Stimulated activated naive B cell treated with anti-CD40 and anti-IgM and Interleukin-4, amounts not matched to agents 10 μg/mL and 1 μg/mL and 100 μg/mL, for 72 hours (primary cell): ENCODE data around the gene OTUB1.

Experiments used
- ATAC-seq, 2 donors: fragments of 150-1000 bp; cut with Tn5 transposase; replicated peaks; 2 replicates each; pipeline ENCODE4 v1.10.0; 2021; ENCODE audit warnings: moderate library complexity in 1 of 2
- DNase-seq: peaks from one replicate; pipeline ENCODE4 v3.0.0; 2021
- H3K27ac Mint-ChIP-seq: one replicate; pipeline ENCODE4 v1.8.0; 2022; ENCODE audit warnings: mild to moderate bottlenecking, mixed read lengths
- H3K27me3 Mint-ChIP-seq, 2 donors: one replicate each; pipeline ENCODE4 v1.8.0; 2022; ENCODE audit warnings: mixed read lengths in 2 of 2
- H3K36me3 Mint-ChIP-seq, 2 donors: one replicate each; pipeline ENCODE4 v1.8.0; 2022; ENCODE audit warnings: mixed read lengths in 2 of 2, mild to moderate bottlenecking in 1 of 2
- H3K4me1 Mint-ChIP-seq, 2 donors: one replicate each; pipeline ENCODE4 v1.8.0; 2022; ENCODE audit warnings: mixed read lengths in 2 of 2, mild to moderate bottlenecking in 1 of 2
- H3K4me3 Mint-ChIP-seq, 2 donors: one replicate each; pipeline ENCODE4 v1.8.0; 2022; ENCODE audit warnings: mild to moderate bottlenecking in 2 of 2, mixed read lengths in 2 of 2, moderate library complexity in 1 of 2
- H3K9me3 Mint-ChIP-seq, 2 donors: one replicate each; pipeline ENCODE4 v1.8.0; 2022; ENCODE audit warnings: mixed read lengths in 2 of 2, mild to moderate bottlenecking in 1 of 2

The OTUB1 gene

GRCh38 chr11:64034411-64034811, 48.2 kb downstream of the OTUB1 start:
- Mint-ChIP-seq H3K27ac (peak overlapping the region; percentile 2), H3K4me1 (peaks cover 11 to 15% of the 10 kb centered on the region in 2 donors), H3K4me3 (peak overlapping the region in 1 of 2 donors; percentile 81), H3K36me3 (peaks cover 4 to 5% of the 10 kb centered on the region in 2 donors), H3K27me3 (peaks cover 54 to 60% of the 10 kb centered on the region in 2 donors), H3K9me3 (no peaks in the 10 kb centered on the region)
- DNase-seq: no peak
- no peak for ATAC-seq

- no peak for ATAC-seq
- peaks cover 0 to 2% of the 10 kb centered on the region in 2 donors for H3K9me3 Mint-ChIP-seq
- H3K27ac Mint-ChIP-seq: peak overlapping the region; percentile 65
- H3K4me1 Mint-ChIP-seq: peaks cover 11 to 15% of the 10 kb centered on the region in 2 donors
- H3K4me3 Mint-ChIP-seq: peak overlapping the region; percentile 71 to 81
- H3K36me3 Mint-ChIP-seq: peaks cover 4 to 5% of the 10 kb centered on the region in 2 donors
- H3K27me3 Mint-ChIP-seq: peaks cover 52 to 58% of the 10 kb centered on the region in 2 donors
- DNase-seq: no peak
These were observed 48.9 kb downstream of the OTUB1 start for GRCh38 chr11:64035081-64035524.

- Mint-ChIP-seq H3K9me3 (peaks cover 0 to 2% of the 10 kb centered on the region in 2 donors), H3K27me3 (peaks cover 52 to 58% of the 10 kb centered on the region in 2 donors), H3K4me1 (peaks cover 11 to 15% of the 10 kb centered on the region in 2 donors), H3K36me3 (peaks cover 4 to 5% of the 10 kb centered on the region in 2 donors), H3K27ac (peak within 1 kb of the TSS; percentile 65), H3K4me3 (peak within 1 kb of the TSS; percentile 71 to 81)
- ATAC-seq: no peak
- no peak for DNase-seq
These were observed 49.3 kb downstream of the OTUB1 start, which contains the start of gene FLRT1 for GRCh38 chr11:64035576-64035975. TSS of gene FLRT1 (plus strand) at chr11:64035931. CDS start at chr11:64116268, 80,337 bp downstream.

GRCh38 chr11:64036087-64037026, 50.1 kb downstream of the OTUB1 start:
- peaks cover 0 to 2% of the 10 kb centered on the region in 2 donors for H3K9me3 Mint-ChIP-seq
- H3K27ac Mint-ChIP-seq: no peak overlapping the region
- ATAC-seq (peak; percentile 33 to 57), DNase-seq (no peak)
- H3K27me3 Mint-ChIP-seq: peaks cover 51 to 54% of the 10 kb centered on the region in 2 donors
- H3K36me3 Mint-ChIP-seq: peaks cover 4 to 5% of the 10 kb centered on the region in 2 donors
- peak overlapping the region; percentile 61 to 68 for H3K4me3 Mint-ChIP-seq
- H3K4me1 Mint-ChIP-seq: peaks cover 11 to 15% of the 10 kb centered on the region in 2 donors

- H3K4me1 Mint-ChIP-seq: peaks cover 11 to 15% of the 10 kb centered on the region in 2 donors
- DNase-seq (no peak), ATAC-seq (peak; percentile 20 to 25)
- peaks cover 51 to 54% of the 10 kb centered on the region in 2 donors for H3K27me3 Mint-ChIP-seq
- H3K36me3 Mint-ChIP-seq: peaks cover 4 to 5% of the 10 kb centered on the region in 2 donors
- no peak overlapping the region for H3K27ac Mint-ChIP-seq
- peaks cover 0 to 2% of the 10 kb centered on the region in 2 donors for H3K9me3 Mint-ChIP-seq
- H3K4me3 Mint-ChIP-seq: peak overlapping the region in 1 of 2 donors; percentile 28
These were observed 50.9 kb downstream of the OTUB1 start for GRCh38 chr11:64037027-64037634.

GRCh38 chr11:64038500-64038899, 52.3 kb downstream of the OTUB1 start:
- Mint-ChIP-seq H3K36me3 (peaks cover 4 to 5% of the 10 kb centered on the region in 2 donors), H3K27ac (no peak overlapping the region), H3K27me3 (peaks cover 45% of the 10 kb centered on the region in 2 donors), H3K4me1 (peaks cover 11 to 15% of the 10 kb centered on the region in 2 donors), H3K4me3 (no peak overlapping the region), H3K9me3 (peaks cover 0 to 2% of the 10 kb centered on the region in 2 donors)
- no peak for DNase-seq
- no peak for ATAC-seq

- Mint-ChIP-seq H3K4me1 (peaks cover 9 to 15% of the 10 kb centered on the region in 2 donors), H3K4me3 (no peak overlapping the region), H3K27me3 (peaks cover 41% of the 10 kb centered on the region in 2 donors), H3K36me3 (peaks cover 4 to 5% of the 10 kb centered on the region in 2 donors), H3K9me3 (peaks cover 0 to 2% of the 10 kb centered on the region in 2 donors), H3K27ac (peak overlapping the region; percentile 65)
- DNase-seq: no peak
- no peak for ATAC-seq
These were observed 52.9 kb downstream of the OTUB1 start for GRCh38 chr11:64039012-64039665.

- H3K4me3 Mint-ChIP-seq: no peak overlapping the region
- ATAC-seq (no peak), DNase-seq (no peak)
- peaks cover 0 to 2% of the 10 kb centered on the region in 2 donors for H3K36me3 Mint-ChIP-seq
- H3K9me3 Mint-ChIP-seq: peaks cover 0 to 2% of the 10 kb centered on the region in 2 donors
- peaks cover 0 to 9% of the 10 kb centered on the region in 2 donors for H3K4me1 Mint-ChIP-seq
- H3K27ac Mint-ChIP-seq: no peak overlapping the region
- peaks cover 28% of the 10 kb centered on the region in 2 donors for H3K27me3 Mint-ChIP-seq
These were observed 54.6 kb downstream of the OTUB1 start for GRCh38 chr11:64040684-64041322.

DNA sequence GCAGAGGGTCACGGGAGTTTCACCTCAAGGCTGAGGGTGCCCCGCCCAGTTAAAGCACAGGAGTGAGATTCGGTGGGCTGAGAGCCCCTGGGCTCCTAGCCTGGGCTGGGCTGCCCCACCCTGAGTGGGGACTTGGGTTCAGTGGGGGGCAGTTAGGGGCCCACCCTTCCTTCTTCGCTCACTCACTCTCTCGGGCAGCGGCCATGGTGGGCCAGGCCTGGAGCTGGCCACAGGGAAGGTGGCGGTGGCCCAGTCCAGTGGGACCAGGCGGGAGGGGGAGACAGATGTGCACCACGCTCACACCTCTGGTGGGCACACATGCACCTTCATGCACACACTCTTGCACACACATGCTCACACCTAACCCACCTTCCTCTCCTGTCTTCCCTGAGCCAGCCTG, 55.6 kb downstream of the OTUB1 start:
- Mint-ChIP-seq H3K27ac (no peak overlapping the region), H3K36me3 (peaks cover 0 to 2% of the 10 kb centered on the region in 2 donors), H3K27me3 (peaks cover 26 to 28% of the 10 kb centered on the region in 2 donors), H3K9me3 (peaks cover 0 to 2% of the 10 kb centered on the region in 2 donors), H3K4me1 (peaks cover 0 to 7% of the 10 kb centered on the region in 2 donors), H3K4me3 (no peak overlapping the region)
- ATAC-seq: no peak
- no peak for DNase-seq

DNA sequence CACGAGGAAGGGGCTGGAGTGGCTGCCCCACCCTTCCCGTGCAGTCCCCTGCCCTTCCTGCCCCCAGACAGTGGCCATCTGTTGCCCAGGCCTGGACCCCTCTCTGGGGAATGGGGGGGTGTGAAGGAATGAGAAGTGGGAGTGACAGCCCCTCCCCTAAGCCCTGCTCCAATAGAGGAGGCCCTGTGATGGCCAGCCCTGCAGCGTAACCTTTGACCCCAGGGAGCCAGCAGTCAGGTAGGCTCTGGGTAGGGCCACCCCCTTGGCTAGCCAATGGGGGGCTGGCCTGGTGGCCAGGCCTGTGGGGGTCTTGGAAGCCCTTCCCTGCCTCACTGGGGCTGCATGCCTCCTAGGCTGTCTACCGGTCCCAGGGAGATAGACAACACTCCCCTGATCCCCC, 56.1 kb downstream of the OTUB1 start:
- ATAC-seq: no peak

GRCh38 chr11:64043545-64043944, 57.3 kb downstream of the OTUB1 start:
- ATAC-seq: no peak
- Mint-ChIP-seq H3K4me1 (peaks cover 0 to 5% of the 10 kb centered on the region in 2 donors), H3K4me3 (no peak overlapping the region), H3K9me3 (peaks cover 0 to 2% of the 10 kb centered on the region in 2 donors), H3K27ac (no peak overlapping the region), H3K27me3 (peaks cover 11 to 16% of the 10 kb centered on the region in 2 donors), H3K36me3 (peaks cover 0 to 2% of the 10 kb centered on the region in 2 donors)
- no peak for DNase-seq

More for the DNA sequence above, 56.1 kb downstream of the OTUB1 start:
- H3K27me3 Mint-ChIP-seq: peaks cover 22 to 24% of the 10 kb centered on the region in 2 donors
- H3K4me1 Mint-ChIP-seq: peaks cover 0 to 5% of the 10 kb centered on the region in 2 donors
- no peak overlapping the region for H3K27ac Mint-ChIP-seq
- H3K4me3 Mint-ChIP-seq: no peak overlapping the region
- DNase-seq: no peak
- peaks cover 0 to 2% of the 10 kb centered on the region in 2 donors for H3K36me3 Mint-ChIP-seq
- peaks cover 0 to 2% of the 10 kb centered on the region in 2 donors for H3K9me3 Mint-ChIP-seq

DNA sequence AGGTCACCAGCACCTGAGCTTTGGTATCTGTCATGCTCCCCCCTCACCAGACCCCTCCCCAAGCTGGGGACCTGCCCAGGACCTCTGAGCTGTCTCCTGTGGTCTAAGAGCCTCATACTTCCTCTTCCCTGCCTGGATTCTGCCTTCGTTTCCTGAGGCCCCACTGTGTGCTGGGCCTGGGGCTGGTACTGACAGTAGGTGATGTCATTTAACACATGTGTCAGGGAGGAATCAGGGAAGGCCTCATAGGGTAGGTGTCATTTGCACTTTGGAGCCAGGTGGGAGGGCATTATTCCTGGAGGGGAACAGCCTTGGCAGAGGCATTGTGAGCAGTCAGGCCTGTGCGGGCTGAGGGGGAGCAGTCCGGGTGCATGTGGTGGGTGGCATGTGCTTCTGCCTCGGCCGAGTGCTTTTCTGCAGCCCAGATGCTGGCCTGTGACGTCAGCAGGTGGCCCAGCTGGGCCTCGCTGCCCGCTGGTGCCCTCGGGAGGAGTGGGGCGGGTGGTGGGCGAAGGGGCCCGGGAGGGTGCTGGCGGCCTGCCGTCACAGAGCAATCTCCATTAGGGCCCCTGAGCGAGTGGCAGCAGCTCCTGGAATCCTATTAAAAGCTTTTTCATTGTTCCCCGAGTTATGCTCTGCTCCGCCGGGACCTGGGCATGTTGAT, 58.6 kb downstream of the OTUB1 start:
- Mint-ChIP-seq H3K9me3 (peaks cover 0 to 2% of the 10 kb centered on the region in 2 donors), H3K4me3 (no peak overlapping the region), H3K27ac (no peak overlapping the region), H3K36me3 (no peaks in the 10 kb centered on the region), H3K4me1 (no peaks in the 10 kb centered on the region), H3K27me3 (peaks cover 8 to 11% of the 10 kb centered on the region in 2 donors)
- DNase-seq: no peak
- peak in 1 of 2 donors; percentile 14 for ATAC-seq

DNA sequence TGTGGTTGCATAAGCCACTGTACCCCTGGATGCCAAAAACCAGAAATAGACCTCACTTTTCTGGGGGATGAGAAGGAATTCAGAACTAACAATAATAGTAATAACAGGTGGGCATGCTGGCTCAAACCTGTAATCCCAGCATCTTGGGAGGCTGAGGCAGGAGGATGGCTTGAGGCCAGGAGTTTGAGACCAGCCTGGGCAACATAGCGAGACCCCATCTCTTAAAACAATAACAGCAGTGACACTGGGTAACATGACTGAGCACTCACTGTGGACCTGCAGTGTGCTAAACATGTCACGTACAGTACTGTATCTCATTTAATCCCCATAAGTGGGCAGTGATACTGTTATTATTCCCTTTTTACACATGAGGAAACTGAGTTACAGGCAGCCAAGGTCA, 59.5 kb downstream of the OTUB1 start:
- no peaks in the 10 kb centered on the region for H3K9me3 Mint-ChIP-seq
- H3K4me1 Mint-ChIP-seq: no peaks in the 10 kb centered on the region
- H3K4me3 Mint-ChIP-seq: no peak overlapping the region
- H3K27me3 Mint-ChIP-seq: peaks cover 0 to 2% of the 10 kb centered on the region in 2 donors
- ATAC-seq: no peak
- no peaks in the 10 kb centered on the region for H3K36me3 Mint-ChIP-seq
- DNase-seq: no peak
- H3K27ac Mint-ChIP-seq: no peak overlapping the region
